Stimulated activated CD4-positive, alpha-beta T cell treated with anti-CD3 and anti-CD28 coated beads, TNF-alpha, amount 100 ng/mL, for 24 hours (primary cell): ENCODE measurements around the gene TSPAN5.

Experiments used
- DNase-seq, 3 experiments: peaks; one replicate each; pipeline ENCODE4 v3.0.0-alpha.2; 2020; ENCODE audit warnings: low read depth in 3 of 3

TSPAN5 gene

DNA sequence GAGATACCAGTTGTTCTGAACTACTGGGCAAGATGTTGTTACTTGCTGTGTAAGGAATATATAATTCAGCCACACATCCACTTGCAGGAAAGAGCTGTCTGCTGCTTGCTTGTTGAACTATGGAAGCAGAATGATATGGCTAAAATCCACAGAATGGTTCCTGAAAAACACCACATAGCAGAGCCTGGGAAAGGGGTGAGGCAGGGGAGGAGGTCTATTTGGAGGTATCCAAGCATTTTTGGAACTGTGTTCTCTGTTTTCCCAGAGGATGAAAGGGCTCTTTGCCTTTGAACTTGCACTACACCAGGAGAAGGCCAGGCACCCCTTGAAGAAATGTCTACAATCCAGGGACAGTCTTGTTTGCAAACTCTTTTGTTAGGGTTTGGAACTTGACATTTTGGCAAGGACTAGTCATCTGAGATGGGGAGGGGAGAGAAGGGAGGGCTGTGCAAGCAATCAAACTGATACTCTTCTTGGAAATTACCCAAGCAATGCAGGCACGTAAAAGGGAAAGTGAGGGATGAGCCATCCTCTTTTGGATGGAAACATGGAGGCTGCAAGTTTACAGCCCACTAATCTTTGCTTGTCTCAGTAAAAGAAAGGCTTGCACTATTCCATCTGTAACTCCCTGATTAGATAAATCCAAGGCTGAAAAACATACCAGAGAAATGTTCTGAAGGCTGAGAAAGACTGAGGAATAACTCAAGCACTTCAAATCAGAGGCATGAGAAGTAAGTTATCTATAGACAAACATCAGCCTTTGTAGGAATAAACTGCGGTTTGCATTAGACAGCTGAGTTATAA is 141.0 kb downstream of the TSPAN5 start:
- no peak for DNase-seq

- no peak for DNase-seq
Measured at GRCh38 chr4:98516441-98517217, 141.8 kb downstream of the TSPAN5 start.

DNA sequence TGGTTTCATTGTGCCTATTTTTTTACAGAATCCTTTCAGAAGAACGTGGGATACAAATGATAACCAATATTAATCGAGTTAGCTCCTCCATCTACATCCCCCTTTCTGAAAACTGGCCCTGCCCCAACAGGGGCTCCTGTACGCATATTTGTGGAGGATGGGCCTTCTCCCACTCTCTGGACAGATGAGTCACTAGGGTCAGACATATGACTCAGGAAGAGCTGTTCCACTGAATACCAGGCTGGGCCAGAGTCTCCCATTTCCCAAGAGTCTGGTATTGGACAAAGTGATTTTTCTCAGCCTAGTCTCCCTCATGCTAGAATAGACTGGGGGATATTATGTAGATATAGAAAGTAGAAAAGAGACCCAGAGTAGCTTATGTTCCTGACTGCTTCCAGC is 142.4 kb downstream of the TSPAN5 start:
- DNase-seq: no peak

GRCh38 chr4:98515470-98515809 is 143.0 kb downstream of the TSPAN5 start:
- DNase-seq: no peak

DNA sequence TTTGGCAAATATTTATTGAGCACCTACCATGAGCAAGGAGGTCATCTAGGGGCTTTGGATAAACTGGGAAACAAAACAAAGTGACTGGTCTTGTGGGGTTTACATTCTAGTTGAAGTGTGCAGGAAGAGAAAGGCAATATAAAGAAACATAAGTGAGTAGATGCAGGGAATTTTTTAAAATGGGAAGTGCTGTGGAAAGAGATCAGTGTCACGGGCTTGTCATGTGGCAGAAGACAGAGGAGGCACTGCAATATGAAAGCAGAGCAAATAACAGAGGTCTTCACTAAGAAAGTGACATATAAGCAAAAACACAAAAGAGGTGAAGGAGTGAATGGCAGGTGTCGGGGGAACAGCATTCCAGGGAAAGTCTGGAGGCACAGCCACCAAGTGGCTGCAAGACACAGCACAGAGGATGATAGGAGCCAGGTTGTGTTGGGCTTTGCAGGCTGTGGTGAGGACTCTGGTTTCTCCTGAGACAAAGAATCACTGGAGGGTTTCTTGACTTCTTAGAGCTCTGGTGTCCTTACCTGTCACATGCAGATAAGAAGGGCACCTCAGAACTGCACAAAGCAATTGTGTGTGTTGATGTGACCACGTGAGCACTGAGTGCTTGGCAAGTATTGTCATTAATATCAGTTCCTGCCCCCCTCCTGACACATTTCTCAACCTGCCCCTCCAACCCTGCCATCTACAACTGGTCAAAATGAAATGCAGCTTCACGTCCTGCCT is 143.5 kb downstream of the TSPAN5 start:
- DNase-seq: no peak

DNA sequence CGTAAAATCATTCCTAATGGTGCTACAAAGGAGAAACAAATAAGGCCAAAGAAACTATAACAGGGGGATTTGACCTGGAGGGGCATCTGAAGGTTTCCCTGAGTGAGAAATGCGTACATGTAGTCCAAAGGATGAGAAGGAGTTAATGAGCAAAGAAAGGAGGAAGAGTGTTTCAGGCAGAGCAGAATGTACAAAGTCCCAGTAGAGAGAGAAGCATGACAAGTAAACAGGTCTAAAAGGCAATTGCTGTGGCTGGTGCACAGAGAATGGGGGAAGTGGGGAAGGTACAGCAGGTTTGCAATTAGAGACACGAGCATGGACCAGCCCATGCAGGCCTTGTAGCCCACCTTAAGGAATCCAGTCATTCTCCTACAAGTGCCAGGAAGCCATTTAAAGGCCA is 145.5 kb downstream of the TSPAN5 start:
- no peak for DNase-seq

DNA sequence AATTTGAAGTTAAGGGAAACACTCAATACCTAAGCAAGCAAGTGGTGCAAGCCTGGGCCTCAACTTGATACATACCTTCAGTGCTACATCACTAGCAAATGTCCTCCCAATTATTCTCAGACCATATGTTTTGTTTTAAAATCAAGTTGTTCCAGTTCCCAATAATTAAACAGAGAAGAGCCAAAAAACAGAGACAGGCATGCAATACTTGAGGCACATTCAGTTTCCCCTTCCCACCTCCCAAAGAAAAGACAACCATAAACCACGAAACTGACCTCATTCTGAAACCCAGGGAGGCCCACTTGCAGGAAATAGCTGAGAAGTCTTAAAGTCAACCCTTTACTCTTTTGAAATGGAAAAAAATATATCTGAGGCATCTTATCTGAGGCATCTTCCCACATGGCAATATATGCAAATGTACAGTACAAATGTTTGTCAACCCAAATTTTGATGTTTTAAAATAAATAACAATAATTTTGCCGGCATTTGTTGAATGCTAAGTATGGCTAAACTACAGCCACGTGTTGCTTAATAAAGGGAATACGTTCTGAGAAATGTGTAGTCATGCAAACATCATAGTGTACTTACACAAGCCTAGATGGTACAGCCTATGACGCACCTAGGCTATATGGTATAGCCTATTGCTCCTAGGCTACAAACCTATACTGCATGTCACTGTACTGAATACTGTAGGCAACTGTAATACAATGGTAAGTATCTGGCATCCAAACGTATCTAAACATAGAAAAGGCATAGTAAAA is 147.5 kb downstream of the TSPAN5 start:
- peak in 2 of 3 experiments; percentile 9 to 25 for DNase-seq

DNA sequence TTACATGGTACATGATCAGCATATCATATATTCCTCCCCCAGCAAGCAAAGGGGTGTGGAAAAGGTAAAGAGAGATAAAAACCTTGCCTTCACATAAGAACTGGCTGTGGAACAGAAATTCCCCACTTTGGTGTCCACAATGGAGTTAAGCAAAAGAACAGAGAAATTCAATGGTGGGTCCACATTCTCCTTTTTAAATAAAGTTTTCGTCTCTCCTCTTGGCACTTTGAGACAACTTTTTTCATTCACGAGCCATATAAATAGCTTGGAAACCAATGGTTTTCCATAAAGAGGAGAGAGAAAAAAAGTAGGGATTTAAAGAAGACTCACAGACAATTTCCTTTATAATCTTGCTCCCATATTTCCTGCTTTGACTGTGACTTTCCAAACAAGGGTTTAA is 148.1 kb downstream of the TSPAN5 start:
- DNase-seq: no peak

DNA sequence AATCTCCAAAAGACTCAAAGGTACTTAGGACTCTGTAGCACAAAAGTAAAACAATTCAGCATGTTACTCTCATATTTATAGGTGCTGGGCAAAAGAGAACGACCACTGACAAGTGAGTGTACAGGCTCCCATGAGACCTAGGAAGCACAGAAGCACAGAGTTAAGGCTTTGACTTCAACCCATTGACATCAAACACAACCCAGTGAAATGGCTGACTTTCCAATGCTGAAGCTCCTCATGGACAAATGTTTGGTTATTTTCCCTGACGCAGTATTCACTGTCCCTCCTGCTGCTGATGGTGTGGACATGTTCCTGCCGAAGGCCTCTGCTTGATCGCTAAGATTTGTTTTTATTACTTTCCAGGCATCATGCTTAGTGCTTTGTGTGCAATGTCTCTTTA is 148.7 kb downstream of the TSPAN5 start:
- no peak for DNase-seq

DNA sequence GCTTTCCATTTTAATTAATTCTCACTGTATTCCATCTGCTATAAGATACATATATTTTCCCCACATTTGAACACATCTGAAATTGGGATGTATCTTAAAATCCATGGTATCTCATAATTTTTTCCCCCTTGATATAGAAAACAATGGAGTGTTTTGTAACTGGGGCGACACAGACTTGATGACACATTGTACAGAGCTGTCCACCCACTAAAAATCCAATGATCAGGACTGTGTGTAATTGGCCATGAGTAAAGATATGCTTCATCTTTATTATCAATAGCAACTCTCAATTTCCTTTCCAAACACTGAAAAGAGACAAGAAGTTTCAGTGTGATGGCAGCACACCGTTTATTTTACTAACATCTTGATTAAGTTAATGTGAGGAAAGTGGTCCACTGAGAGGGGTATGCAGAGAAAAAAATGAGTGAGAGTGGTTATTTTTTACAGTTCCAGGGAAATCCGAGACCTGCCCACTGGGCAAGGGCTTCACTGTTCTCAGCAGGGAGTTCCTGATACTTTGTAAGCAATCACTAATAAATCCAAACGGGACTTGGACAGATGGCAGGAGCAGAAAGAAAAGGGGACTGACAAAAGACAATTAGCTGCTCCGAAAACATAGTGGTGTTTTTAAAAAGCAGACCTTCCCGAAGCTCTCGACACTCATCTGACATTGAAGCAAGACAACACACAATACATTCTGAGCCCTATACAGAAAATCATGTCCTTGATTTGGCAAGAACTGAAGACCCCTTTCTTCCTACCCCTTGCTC is 149.4 kb downstream of the TSPAN5 start:
- DNase-seq: no peak

DNA sequence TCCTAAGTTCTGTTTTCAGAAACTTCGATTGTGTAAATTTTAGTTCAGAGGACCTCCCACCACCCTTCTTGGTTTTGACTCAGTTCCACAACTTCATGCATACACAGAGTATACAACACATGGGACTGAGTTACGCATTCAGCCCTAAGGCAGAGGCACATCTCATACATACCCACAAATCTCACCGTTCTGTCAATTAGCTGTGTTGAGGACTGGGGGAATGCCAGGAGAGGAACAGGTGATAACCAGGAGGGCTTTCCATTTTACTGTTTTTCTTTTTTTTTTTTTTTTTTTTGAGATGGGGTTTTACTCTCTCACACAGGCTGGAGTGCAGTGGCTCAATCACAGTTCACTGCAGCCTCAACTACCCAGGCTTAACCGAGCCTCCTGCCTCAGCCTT is 150.2 kb downstream of the TSPAN5 start:
- DNase-seq: no peak

- DNase-seq: no peak
Measured at GRCh38 chr4:98507299-98507698, 151.1 kb downstream of the TSPAN5 start.

GRCh38 chr4:98506462-98507132 is 151.8 kb downstream of the TSPAN5 start:
- DNase-seq: no peak

DNA sequence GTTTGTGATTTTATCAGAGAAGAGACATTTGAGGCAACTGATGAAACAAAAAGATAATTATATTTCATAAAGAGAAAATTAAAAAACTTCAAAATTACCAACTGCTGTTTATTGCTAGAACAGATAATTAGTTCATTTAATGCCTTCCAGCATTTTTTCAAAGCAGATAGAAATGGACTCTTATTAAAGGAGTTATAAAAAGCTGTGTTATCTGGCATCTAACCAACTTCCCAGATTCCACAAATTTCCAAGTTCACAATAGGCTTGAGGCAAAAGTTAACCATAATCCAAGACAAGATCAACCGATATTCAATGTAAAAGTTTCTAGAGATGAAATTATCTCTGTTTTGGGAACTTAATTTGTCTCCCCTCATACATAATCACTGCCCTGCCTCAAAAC is 152.4 kb downstream of the TSPAN5 start:
- DNase-seq: no peak

DNA sequence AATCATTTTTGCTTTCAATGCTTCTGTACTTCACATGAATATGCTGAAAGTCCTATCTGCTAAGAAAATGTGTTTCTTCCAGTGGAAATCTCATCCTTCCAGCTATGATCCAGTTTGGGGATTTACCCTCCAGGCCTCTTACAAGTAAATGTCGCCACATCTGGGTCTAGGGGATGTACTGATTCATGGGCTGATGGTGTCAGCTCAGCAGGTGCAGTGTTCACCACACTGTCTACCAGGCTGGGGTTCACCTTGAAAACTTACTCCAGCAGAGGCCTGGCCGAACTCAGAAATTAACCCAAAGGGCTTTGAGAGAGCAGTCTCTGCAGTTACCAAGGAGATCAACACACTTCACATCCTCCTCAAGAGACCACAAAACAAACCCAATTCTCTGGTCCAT is 154.3 kb downstream of the TSPAN5 start:
- no peak for DNase-seq

- no peak for DNase-seq
Measured at GRCh38 chr4:98503676-98504075, 154.7 kb downstream of the TSPAN5 start.

GRCh38 chr4:98502624-98503023 is 155.8 kb downstream of the TSPAN5 start:
- no peak for DNase-seq

- no peak for DNase-seq
Measured at GRCh38 chr4:98502031-98502430, 156.4 kb downstream of the TSPAN5 start.

DNA sequence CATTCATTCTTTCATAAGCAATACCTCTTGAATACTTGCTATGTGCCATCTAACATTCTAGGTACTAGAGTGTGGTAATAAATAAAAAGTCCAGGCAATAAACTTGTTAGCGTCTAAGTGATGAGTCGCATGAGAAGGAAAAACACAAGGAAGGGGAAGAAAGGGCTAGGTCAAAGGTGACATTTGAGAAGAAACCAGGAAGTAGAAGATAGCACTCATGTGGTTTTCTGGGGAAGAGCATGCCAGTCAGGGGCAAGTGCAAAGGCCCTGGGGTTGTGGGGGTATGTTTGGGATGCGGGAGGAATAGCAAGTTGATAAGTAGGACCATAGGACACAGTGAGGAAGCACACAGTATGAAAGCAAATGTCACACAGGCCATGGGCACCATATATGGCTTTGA is 157.0 kb downstream of the TSPAN5 start:
- DNase-seq: no peak

DNA sequence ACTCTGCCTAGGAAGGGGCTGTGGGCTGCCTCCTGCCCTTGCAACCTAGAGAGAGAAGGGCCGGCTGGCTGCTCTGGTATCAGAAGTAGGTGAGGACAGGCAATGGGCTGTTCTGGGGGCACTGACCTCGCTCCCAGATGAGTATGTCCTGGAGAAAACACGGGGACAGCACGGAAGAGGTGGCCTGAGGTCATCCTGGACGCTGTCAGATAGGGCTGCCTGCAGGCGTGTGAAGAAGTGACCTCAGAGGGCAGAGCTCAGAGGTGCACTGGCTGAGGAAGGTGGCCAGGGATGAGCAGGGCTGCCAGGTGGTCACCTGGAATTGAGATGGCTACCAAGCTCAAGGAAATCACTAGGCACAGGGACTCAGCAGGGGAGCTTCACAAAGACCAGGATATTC is 159.6 kb downstream of the TSPAN5 start:
- no peak for DNase-seq
